HEK293 (cell line): Measurements from ENCODE around the gene LMTK3.

Experiments
- CTCF ChIA-PET: fragments of 350-600 bp; formaldehyde crosslinking; extraction: SDS; loops from one replicate; lab custom pipeline; 2021; ENCODE audit warnings: antibody characterized with exemption; lab: Yijun Ruan, JAX
- POLR2A ChIA-PET: fragments of 300-600 bp; formaldehyde crosslinking; extraction: SDS; loops from one replicate; lab custom pipeline; 2020; ENCODE audit warnings: antibody characterized with exemption, inconsistent platforms; lab: Yijun Ruan, JAX
- H3K27ac ChIP-seq: fragments of 200-500 bp; sonication (Bioruptor generic); 2 replicates; pipeline ENCODE4 v1.5.1; 2014; ENCODE audit warnings: low read depth, low read length, control low read depth, inconsistent platforms; ENCODE audit errors: extremely low read depth
- H3K36me3 ChIP-seq, 2 experiments: fragments of 200-500 bp in 1 of 2; sonication (Bioruptor generic) in 1 of 2; 1 replicate in 1 of 2; 2 replicates in 1 of 2; pipeline ENCODE4 v1.5.1; 2014 to 2017; ENCODE audit warnings: inconsistent platforms in 2 of 2, low read length in 2 of 2; ENCODE audit not compliant: control insufficient read depth in 2 of 2, insufficient read depth in 1 of 2
- H3K4me1 ChIP-seq: fragments of 200-500 bp; sonication (Bioruptor generic); 2 replicates; pipeline ENCODE4 v1.5.1; 2014; ENCODE audit warnings: mild to moderate bottlenecking, low read length, inconsistent platforms; ENCODE audit not compliant: control insufficient read depth, insufficient read depth
- H3K4me3 ChIP-seq: 2 replicates; pipeline ENCODE4 v1.5.1; 2011; ENCODE audit warnings: low read depth, mild to moderate bottlenecking, control low read depth, low read length, moderate library complexity
- H3K9me3 ChIP-seq: fragments of 200-500 bp; sonication (Bioruptor generic); 2 replicates; pipeline ENCODE4 v1.5.1; 2014; ENCODE audit warnings: low read depth, low read length, inconsistent platforms; ENCODE audit not compliant: control insufficient read depth, insufficient read depth
- EGR2 ChIP-seq: fragments of 450-650 bp; formaldehyde crosslinking; IDR thresholded peaks from 2 replicates; pipeline ENCODE4 v1.5.1; 2016; ENCODE audit warnings: low read depth, missing biosample characterization, missing genetic modification characterization
- KLF1 ChIP-seq: fragments of 450-650 bp; formaldehyde crosslinking; IDR thresholded peaks from 2 replicates; pipeline ENCODE4 v1.5.1; 2016; ENCODE audit warnings: missing biosample characterization, missing genetic modification characterization
- OSR2 ChIP-seq: fragments of 450-650 bp; formaldehyde crosslinking; IDR thresholded peaks from 2 replicates; pipeline ENCODE4 v1.5.1; 2016; ENCODE audit warnings: missing biosample characterization, missing genetic modification characterization
- PATZ1 ChIP-seq: fragments of 450-650 bp; formaldehyde crosslinking; IDR thresholded peaks from 2 replicates; pipeline ENCODE4 v1.5.1; 2016; ENCODE audit warnings: missing biosample characterization, missing genetic modification characterization
- SETDB1 ChIP-seq: IDR thresholded peaks from one replicate; pipeline ENCODE4 v1.6.1; 2017; ENCODE audit warnings: mild to moderate bottlenecking, low read length, moderate library complexity, mixed read lengths; ENCODE audit not compliant: insufficient read length
- ZBTB20 ChIP-seq: fragments of 450-650 bp; formaldehyde crosslinking; IDR thresholded peaks from 2 replicates; pipeline ENCODE4 v1.5.1; 2016; ENCODE audit warnings: missing biosample characterization, missing genetic modification characterization
- ZNF10 ChIP-seq: fragments of 450-650 bp; formaldehyde crosslinking; IDR thresholded peaks from 2 replicates; pipeline ENCODE4 v1.5.1; 2017; ENCODE audit warnings: missing biosample characterization, missing genetic modification characterization
- ZNF148 ChIP-seq: fragments of 450-650 bp; formaldehyde crosslinking; IDR thresholded peaks from 2 replicates; pipeline ENCODE4 v1.5.0; 2017; ENCODE audit warnings: missing biosample characterization, missing genetic modification characterization, borderline replicate concordance
- ZNF18 ChIP-seq: fragments of 450-650 bp; formaldehyde crosslinking; IDR thresholded peaks from 2 replicates; pipeline ENCODE4 v1.5.1; 2016; ENCODE audit warnings: missing biosample characterization, missing genetic modification characterization
- ZNF19 ChIP-seq: fragments of 450-650 bp; formaldehyde crosslinking; IDR thresholded peaks from 2 replicates; pipeline ENCODE4; 2016; ENCODE audit warnings: missing biosample characterization, missing genetic modification characterization, low read depth
- ZNF350 ChIP-seq: fragments of 450-650 bp; formaldehyde crosslinking; IDR thresholded peaks from 2 replicates; pipeline ENCODE4 v1.5.0; 2017; ENCODE audit warnings: missing biosample characterization, mild to moderate bottlenecking, missing genetic modification characterization
- ZNF366 ChIP-seq: fragments of 450-650 bp; formaldehyde crosslinking; conservative IDR thresholded peaks from 2 replicates; pipeline ENCODE4 v1.5.1; 2016; ENCODE audit warnings: missing biosample characterization, missing genetic modification characterization
- ZNF549 ChIP-seq: fragments of 450-650 bp; IDR thresholded peaks from 2 replicates; pipeline ENCODE4 v1.5.1; 2018; ENCODE audit warnings: missing biosample characterization, missing genetic modification characterization, mild to moderate bottlenecking, inconsistent platforms, moderate library complexity
- ZNF558 ChIP-seq: fragments of 450-650 bp; formaldehyde crosslinking; IDR thresholded peaks from 2 replicates; pipeline ENCODE4 v1.5.1; 2016; ENCODE audit warnings: missing biosample characterization, missing genetic modification characterization
- ZNF654 ChIP-seq: fragments of 450-650 bp; formaldehyde crosslinking; IDR thresholded peaks from 2 replicates; pipeline ENCODE4 v1.5.1; 2016; ENCODE audit warnings: low read depth, missing biosample characterization, missing genetic modification characterization
- ZNF777 ChIP-seq: fragments of 450-650 bp; formaldehyde crosslinking; IDR thresholded peaks from 2 replicates; pipeline ENCODE4 v1.5.1; 2017; ENCODE audit warnings: missing biosample characterization, missing genetic modification characterization, borderline replicate concordance
- ZSCAN16 ChIP-seq: fragments of 450-650 bp; formaldehyde crosslinking; IDR thresholded peaks from 2 replicates; pipeline ENCODE4 v1.5.1; 2016; ENCODE audit warnings: missing biosample characterization, missing genetic modification characterization
- TF ChIP-seq, protein P1 (sequence below): fragments of 450-650 bp; formaldehyde crosslinking; IDR thresholded peaks from 2 replicates; pipeline ENCODE4 v1.5.1; 2016; ENCODE audit warnings: missing biosample characterization, missing genetic modification characterization
- TF ChIP-seq, protein P2 (sequence below): fragments of 450-650 bp; formaldehyde crosslinking; IDR thresholded peaks from 2 replicates; pipeline ENCODE4 v1.5.1; 2017; ENCODE audit warnings: missing biosample characterization, missing genetic modification characterization

The LMTK3 gene

DNA sequence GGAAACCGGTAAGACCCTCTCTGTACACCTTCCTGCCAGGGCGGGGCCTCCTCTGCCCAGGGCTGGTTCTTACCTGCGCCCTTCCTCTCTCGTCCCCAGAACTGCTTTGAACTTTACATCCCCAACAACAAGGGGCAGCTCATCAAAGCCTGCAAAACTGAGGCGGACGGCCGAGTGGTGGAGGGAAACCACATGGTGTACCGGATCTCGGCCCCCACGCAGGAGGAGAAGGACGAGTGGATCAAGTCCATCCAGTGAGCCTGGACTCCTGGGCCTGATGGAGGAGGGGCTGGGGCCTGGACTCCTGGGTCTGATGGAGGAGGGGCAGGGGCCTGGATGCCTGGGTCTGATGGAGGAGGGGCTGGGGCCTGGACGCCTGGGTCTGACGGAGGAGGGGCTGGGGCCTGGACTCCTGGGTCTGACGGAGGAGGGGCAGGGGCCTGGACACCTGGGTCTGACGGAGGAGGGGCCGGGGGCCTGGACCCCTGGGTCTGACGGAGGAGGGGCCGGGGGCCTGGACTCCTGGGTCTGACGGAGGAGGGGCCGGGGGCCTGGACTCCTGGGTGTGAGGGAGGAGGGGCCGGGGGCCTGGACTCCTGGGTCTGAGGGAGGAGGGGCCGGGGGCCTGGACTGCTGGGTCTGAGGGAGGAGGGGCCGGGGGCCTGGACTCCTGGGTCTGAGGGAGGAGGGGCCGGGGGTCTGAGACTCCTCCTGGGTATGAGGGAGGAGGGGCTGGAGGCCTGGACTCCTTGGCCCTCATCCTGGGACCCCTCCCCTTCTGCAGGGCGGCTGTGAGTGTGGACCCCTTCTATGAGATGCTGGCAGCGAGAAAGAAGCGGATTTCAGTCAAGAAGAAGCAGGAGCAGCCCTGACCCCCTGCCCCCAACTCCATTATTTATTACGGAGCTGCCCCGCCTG lies 33.0 kb downstream of the LMTK3 start (continued):
- no peak for TF ChIP-seq KLF1
- TF ChIP-seq, all 188 proteins: peak for 0

GRCh38 chr19:48477698-48478338 lies 33.8 kb downstream of the LMTK3 start:
- no peak overlapping the region for H3K4me3 ChIP-seq
- no peaks in the 10 kb centered on the region for H3K9me3 ChIP-seq
- TF ChIP-seq ZNF148 (tag by site-specific recombination) (no peak), ZNF350 (tag by site-specific recombination) (no peak), ZNF18 (tag by site-specific recombination) (no peak), ZNF549 (tag by site-specific recombination) (no peak), SETDB1 (no peak), ZNF777 (no peak), OSR2 (tag by site-specific recombination) (no peak), ZNF19 (tag by site-specific recombination) (no peak), ZBTB20 (no peak)
- TF ChIP-seq, protein P1, sequence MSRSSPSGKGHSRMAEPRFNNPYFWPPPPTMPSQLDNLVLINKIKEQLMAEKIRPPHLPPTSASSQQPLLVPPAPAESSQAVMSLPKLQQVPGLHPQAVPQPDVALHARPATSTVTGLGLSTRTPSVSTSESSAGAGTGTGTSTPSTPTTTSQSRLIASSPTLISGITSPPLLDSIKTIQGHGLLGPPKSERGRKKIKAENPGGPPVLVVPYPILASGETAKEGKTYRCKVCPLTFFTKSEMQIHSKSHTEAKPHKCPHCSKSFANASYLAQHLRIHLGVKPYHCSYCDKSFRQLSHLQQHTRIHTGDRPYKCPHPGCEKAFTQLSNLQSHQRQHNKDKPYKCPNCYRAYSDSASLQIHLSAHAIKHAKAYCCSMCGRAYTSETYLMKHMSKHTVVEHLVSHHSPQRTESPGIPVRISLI (tag by site-specific recombination), result no peak
- TF ChIP-seq, protein P2, sequence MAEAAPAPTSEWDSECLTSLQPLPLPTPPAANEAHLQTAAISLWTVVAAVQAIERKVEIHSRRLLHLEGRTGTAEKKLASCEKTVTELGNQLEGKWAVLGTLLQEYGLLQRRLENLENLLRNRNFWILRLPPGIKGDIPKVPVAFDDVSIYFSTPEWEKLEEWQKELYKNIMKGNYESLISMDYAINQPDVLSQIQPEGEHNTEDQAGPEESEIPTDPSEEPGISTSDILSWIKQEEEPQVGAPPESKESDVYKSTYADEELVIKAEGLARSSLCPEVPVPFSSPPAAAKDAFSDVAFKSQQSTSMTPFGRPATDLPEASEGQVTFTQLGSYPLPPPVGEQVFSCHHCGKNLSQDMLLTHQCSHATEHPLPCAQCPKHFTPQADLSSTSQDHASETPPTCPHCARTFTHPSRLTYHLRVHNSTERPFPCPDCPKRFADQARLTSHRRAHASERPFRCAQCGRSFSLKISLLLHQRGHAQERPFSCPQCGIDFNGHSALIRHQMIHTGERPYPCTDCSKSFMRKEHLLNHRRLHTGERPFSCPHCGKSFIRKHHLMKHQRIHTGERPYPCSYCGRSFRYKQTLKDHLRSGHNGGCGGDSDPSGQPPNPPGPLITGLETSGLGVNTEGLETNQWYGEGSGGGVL (tag by site-specific recombination), result no peak
- CTCF ChIA-PET, result no interaction called here
- peaks cover 34 to 73% of the 10 kb centered on the region in 2 experiments for H3K36me3 ChIP-seq
- POLR2A ChIA-PET, result interaction anchor here (3.1 kb wide), 1 partner anchor 15 kb away, joined by 8 read pairs; no protein-coding TSS in a partner anchor
- H3K27ac ChIP-seq, result no peak overlapping the region
- no peaks in the 10 kb centered on the region for H3K4me1 ChIP-seq

DNA sequence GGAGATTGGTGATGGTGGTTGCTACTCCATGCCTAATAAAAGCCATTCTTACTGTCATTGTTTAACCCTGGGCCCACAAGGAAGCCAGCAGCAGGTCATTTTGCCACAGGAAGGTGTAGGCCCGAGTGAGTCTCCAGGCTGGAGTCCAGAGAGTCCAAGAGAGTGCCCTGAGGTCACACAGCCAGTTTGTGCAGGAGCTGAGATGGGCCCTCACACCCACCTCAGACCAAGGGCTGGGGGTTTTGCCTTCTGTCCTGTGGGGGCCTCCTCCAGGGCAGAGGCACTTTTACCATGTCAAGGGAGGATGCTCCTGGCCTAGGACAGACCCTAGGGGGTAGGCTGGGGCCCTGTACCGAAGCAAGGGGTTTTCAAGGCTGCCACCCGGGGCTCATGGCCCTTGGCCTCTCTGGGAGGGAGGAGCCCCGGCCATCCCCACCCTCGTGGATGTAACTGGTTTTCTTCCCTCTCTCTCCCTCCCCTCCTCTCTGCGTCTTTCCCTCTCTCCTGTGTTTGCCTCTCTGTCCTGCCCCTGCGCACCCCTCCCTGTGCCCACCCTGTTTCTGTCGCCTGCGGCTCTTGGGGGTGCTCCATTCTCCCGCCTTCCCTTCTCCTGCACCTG lies 34.5 kb downstream of the LMTK3 start:
- ChIA-PET CTCF (no interaction called here), POLR2A (interaction anchor here (2.1 to 3.1 kb wide), 2 partner anchors 11 to 16 kb away, joined by 8 read pairs; no protein-coding TSS in a partner anchor)
- H3K27ac ChIP-seq, result no peak overlapping the region
- no peaks in the 10 kb centered on the region for H3K9me3 ChIP-seq
- no peaks in the 10 kb centered on the region for H3K4me1 ChIP-seq
- H3K4me3 ChIP-seq, result no peak overlapping the region
- H3K36me3 ChIP-seq, result peaks cover 38 to 79% of the 10 kb centered on the region in 2 experiments
- TF ChIP-seq ZSCAN16 (tag by site-specific recombination) (no peak), EGR2 (tag by site-specific recombination) (no peak), ZNF10 (tag by site-specific recombination) (no peak), ZNF654 (tag by site-specific recombination) (no peak), ZNF366 (no peak), ZNF350 (tag by site-specific recombination) (no peak), ZNF558 (tag by site-specific recombination) (no peak), PATZ1 (tag by site-specific recombination) (no peak)
- TF ChIP-seq, protein P1 (tag by site-specific recombination), result no peak
